ENCODE data around the gene MYO16. TPM values are rescaled to one million over a fixed set of nuclear protein-coding genes. Genes with fewer than 3 reads are reported as not detected.

The MYO16 gene
- total and polyA plus RNA-seq, 12 donors, result 0.56 to 2.4 (median 1.4) TPM

- no peak overlapping the region for H3K27ac ChIP-seq
- TF ChIP-seq CTCF (IDR thresholded peaks at IDR 0.05), result no peak
- no peak for TF ChIP-seq POLR2A (IDR thresholded peaks at IDR 0.05)
- H3K4me3 ChIP-seq, result no peak overlapping the region
- H3K9me3 ChIP-seq (replicated peaks in 1 of 3), result no peaks in the 10 kb centered on the region
- no peaks in the 10 kb centered on the region for H3K27me3 ChIP-seq
- no peak for DNase-seq
- H3K36me3 ChIP-seq (replicated peaks in 1 of 2), result no peaks in the 10 kb centered on the region
- intact Hi-C loops (cut with DNase I), result no loop called here
- H3K4me1 ChIP-seq (replicated peaks in 1 of 2), result no peaks in the 10 kb centered on the region
- 76 to 82% (median 80%) methylated on average over 2 of the region's 2 CpGs for WGBS, 4 donors
Observed at GRCh38 chr13:108812661-108813060, 183.2 kb downstream of the MYO16 start.

GRCh38 chr13:108813587-108814170 lies 184.3 kb downstream of the MYO16 start:
- H3K36me3 ChIP-seq (replicated peaks in 1 of 2), result no peaks in the 10 kb centered on the region
- H3K9me3 ChIP-seq (replicated peaks in 1 of 3), result no peaks in the 10 kb centered on the region
- H3K4me3 ChIP-seq, result no peak overlapping the region
- no peak for TF ChIP-seq CTCF (IDR thresholded peaks at IDR 0.05)
- no peak for TF ChIP-seq POLR2A (IDR thresholded peaks at IDR 0.05)
- H3K27ac ChIP-seq, result no peak overlapping the region
- DNase-seq, result no peak
- 80 to 92% (median 84%) methylated on average over 2 of the region's 2 CpGs for WGBS, 4 donors
- H3K4me1 ChIP-seq (replicated peaks in 1 of 2), result no peaks in the 10 kb centered on the region
- no peaks in the 10 kb centered on the region for H3K27me3 ChIP-seq
- intact Hi-C loops (cut with DNase I), result no loop called here

- no peaks in the 10 kb centered on the region for H3K27me3 ChIP-seq
- H3K36me3 ChIP-seq (replicated peaks in 1 of 2), result no peaks in the 10 kb centered on the region
- no peaks in the 10 kb centered on the region for H3K9me3 ChIP-seq (replicated peaks in 1 of 3)
- H3K4me3 ChIP-seq, result no peak overlapping the region
- WGBS, 4 donors, result 66 to 82% (median 70%) methylated on average over 8 of the region's 8 CpGs
- H3K4me1 ChIP-seq (replicated peaks in 1 of 2), result no peaks in the 10 kb centered on the region
- no peak for DNase-seq
- TF ChIP-seq CTCF (IDR thresholded peaks at IDR 0.05) (no peak), POLR2A (IDR thresholded peaks at IDR 0.05) (no peak)
- intact Hi-C loops (cut with DNase I), result no loop called here
- no peak overlapping the region for H3K27ac ChIP-seq
Observed at GRCh38 chr13:108816375-108816774, 187.0 kb downstream of the MYO16 start.

- no peak for DNase-seq
- H3K9me3 ChIP-seq (replicated peaks in 1 of 3), result no peaks in the 10 kb centered on the region
- intact Hi-C loops (cut with DNase I), result no loop called here
- H3K36me3 ChIP-seq (replicated peaks in 1 of 2), result no peaks in the 10 kb centered on the region
- H3K4me3 ChIP-seq, result no peak overlapping the region
- no peaks in the 10 kb centered on the region for H3K27me3 ChIP-seq
- WGBS, 4 donors, result 55 to 64% (median 56%) methylated on average over 4 of the region's 4 CpGs
- no peak overlapping the region for H3K27ac ChIP-seq
- TF ChIP-seq CTCF (IDR thresholded peaks at IDR 0.05) (no peak), POLR2A (IDR thresholded peaks at IDR 0.05) (no peak)
- no peaks in the 10 kb centered on the region for H3K4me1 ChIP-seq (replicated peaks in 1 of 2)
Observed at GRCh38 chr13:108827646-108828045, 198.2 kb downstream of the MYO16 start.
